Measurements from ENCODE around the gene VWA2. TPM values are rescaled to one million over a fixed set of nuclear protein-coding genes. Genes with fewer than 3 reads are reported as not detected.

Gene VWA2
- total and polyA plus RNA-seq, 2 donors from 2014 or later: 0.17 to 6.5 TPM

- Histone ChIP-seq H3K36me3 (ENCODE audit: control insufficient read depth in 2 of 3, insufficient read depth in 3 of 3, low read length in 3 of 3) (no peaks in the 10 kb centered on the region), H3K4me3 (ENCODE audit: low read length in 3 of 3) (no peak overlapping the region), H3K9me3 (ENCODE audit: control insufficient read depth in 2 of 3, insufficient read depth in 1 of 3, low read length in 3 of 3) (no peaks in the 10 kb centered on the region), H3K9ac (ENCODE audit: low read length in 3 of 3) (no peak overlapping the region), H3K4me1 (ENCODE audit: control insufficient read depth in 2 of 3, insufficient read depth in 2 of 3, low read depth in 1 of 3, low read length in 3 of 3) (no peaks in the 10 kb centered on the region), H3K27me3 (ENCODE audit: control insufficient read depth, insufficient read depth, low read length) (peaks cover 7% of the 10 kb centered on the region), H3K27ac (ENCODE audit: low read depth in 2 of 2, low read length in 2 of 2) (no peak overlapping the region)
- no peak for TF ChIP-seq CTCF (IDR thresholded peaks at IDR 0.05; ENCODE audit: borderline replicate concordance, extremely low read depth, insufficient read depth)
- DNase-seq (no peak), FAIRE-seq (no peak)
- intact Hi-C loops (cut with DNase I): no loop called here
These were observed 5.6 kb upstream of the VWA2 start for GRCh38 chr10:114233482-114233881.

GRCh38 chr10:114234132-114234531 is 4.9 kb upstream of the VWA2 start:
- intact Hi-C loops (cut with DNase I): no loop called here
- no peak for DNase-seq
- Histone ChIP-seq H3K9me3 (ENCODE audit: control insufficient read depth in 2 of 3, insufficient read depth in 1 of 3, low read length in 3 of 3) (no peaks in the 10 kb centered on the region), H3K36me3 (ENCODE audit: control insufficient read depth in 2 of 3, insufficient read depth in 3 of 3, low read length in 3 of 3) (no peaks in the 10 kb centered on the region), H3K4me1 (ENCODE audit: control insufficient read depth in 2 of 3, insufficient read depth in 2 of 3, low read depth in 1 of 3, low read length in 3 of 3) (no peaks in the 10 kb centered on the region), H3K27ac (ENCODE audit: low read depth in 2 of 2, low read length in 2 of 2) (no peak overlapping the region), H3K4me3 (ENCODE audit: low read length in 3 of 3) (no peak overlapping the region), H3K9ac (ENCODE audit: low read length in 3 of 3) (no peak overlapping the region), H3K27me3 (ENCODE audit: control insufficient read depth, insufficient read depth, low read length) (peaks cover 13% of the 10 kb centered on the region)
- no peak for TF ChIP-seq CTCF (IDR thresholded peaks at IDR 0.05; ENCODE audit: borderline replicate concordance, extremely low read depth, insufficient read depth)
- FAIRE-seq: no peak

GRCh38 chr10:114239994-114240345 is 916 bp downstream of the VWA2 start:
- no peak for TF ChIP-seq CTCF (IDR thresholded peaks at IDR 0.05; ENCODE audit: borderline replicate concordance, extremely low read depth, insufficient read depth)
- no peaks in the 10 kb centered on the region for H3K36me3 ChIP-seq (ENCODE audit: control insufficient read depth in 2 of 3, insufficient read depth in 3 of 3, low read length in 3 of 3)
- no peak overlapping the region for H3K9ac ChIP-seq (ENCODE audit: low read length in 3 of 3)
- no peak overlapping the region for H3K27ac ChIP-seq (ENCODE audit: low read depth in 2 of 2, low read length in 2 of 2)
- H3K9me3 ChIP-seq (ENCODE audit: control insufficient read depth in 2 of 3, insufficient read depth in 1 of 3, low read length in 3 of 3): no peaks in the 10 kb centered on the region
- FAIRE-seq (no peak), DNase-seq (peak in 1 of 5 donors; percentile 8)
- H3K4me3 ChIP-seq (ENCODE audit: low read length in 3 of 3): peak overlapping the region in 1 of 3 donors; percentile 52
- H3K4me1 ChIP-seq (ENCODE audit: control insufficient read depth in 2 of 3, insufficient read depth in 2 of 3, low read depth in 1 of 3, low read length in 3 of 3): no peaks in the 10 kb centered on the region
- peaks cover 13% of the 10 kb centered on the region for H3K27me3 ChIP-seq (ENCODE audit: control insufficient read depth, insufficient read depth, low read length)
- intact Hi-C loops (cut with DNase I): no loop called here

GRCh38 chr10:114242235-114242634 is 3.2 kb downstream of the VWA2 start:
- no peak for DNase-seq
- peaks cover 0 to 4% (median 0%) of the 10 kb centered on the region in 3 donors for H3K4me1 ChIP-seq (ENCODE audit: control insufficient read depth in 2 of 3, insufficient read depth in 2 of 3, low read depth in 1 of 3, low read length in 3 of 3)
- no peak overlapping the region for H3K27ac ChIP-seq (ENCODE audit: low read depth in 2 of 2, low read length in 2 of 2)
- no peaks in the 10 kb centered on the region for H3K9me3 ChIP-seq (ENCODE audit: control insufficient read depth in 2 of 3, insufficient read depth in 1 of 3, low read length in 3 of 3)
- intact Hi-C loops (cut with DNase I): no loop called here
- H3K27me3 ChIP-seq (ENCODE audit: control insufficient read depth, insufficient read depth, low read length): peaks cover 13% of the 10 kb centered on the region
- H3K36me3 ChIP-seq (ENCODE audit: control insufficient read depth in 2 of 3, insufficient read depth in 3 of 3, low read length in 3 of 3): no peaks in the 10 kb centered on the region
- H3K9ac ChIP-seq (ENCODE audit: low read length in 3 of 3): no peak overlapping the region
- no peak for FAIRE-seq
- no peak for TF ChIP-seq CTCF (IDR thresholded peaks at IDR 0.05; ENCODE audit: borderline replicate concordance, extremely low read depth, insufficient read depth)
- no peak overlapping the region for H3K4me3 ChIP-seq (ENCODE audit: low read length in 3 of 3)
